Measurements from ENCODE around the gene MYORG. TPM values are rescaled to one million over a fixed set of nuclear protein-coding genes. Genes with fewer than 3 reads are reported as not detected.
A peak's percentile ranks its signal among the peaks of the same experiment; 100 is the strongest.

The MYORG gene
- total and polyA plus RNA-seq, 10 of the 15 experiments (the other 5 are each of a cell fraction or from before 2014, with no cell fraction given) = 0.05 to 0.36 (median 0.10) TPM; not detected in 1

GRCh38 chr9:34328987-34329832 is 47.5 kb downstream of the MYORG start, which contains the start of the genes KIF24 and NUDT2 (continued):
- TF ChIP-seq GABPA (IDR thresholded peaks at IDR 0.05; ENCODE audit: low read depth) = peak; percentile 57; the same call in 1 of the 2 replicates
- no peak for TF ChIP-seq STAT3 (IDR thresholded peaks at IDR 0.05; ENCODE audit: low read depth, low read length)
- peak; percentile 80; the same call in 1 of the 2 replicates for TF ChIP-seq ZBTB40 (IDR thresholded peaks at IDR 0.05; ENCODE audit: borderline replicate concordance)
- no peak for TF ChIP-seq YBX1 (IDR thresholded peaks at IDR 0.05)
- no peak for TF ChIP-seq TCF3 (IDR thresholded peaks at IDR 0.05; ENCODE audit: borderline replicate concordance, insufficient read depth, low read depth, low read length)
- no peak for TF ChIP-seq CEBPB (IDR thresholded peaks at IDR 0.05; ENCODE audit: borderline replicate concordance in 1 of 2, low read depth in 2 of 2, low read length in 2 of 2)
- TF ChIP-seq POU2F2 (IDR thresholded peaks at IDR 0.05; ENCODE audit: borderline replicate concordance, low read depth, low read length) = peak; percentile 62; the same call in 2 of the 3 replicates
- no peak for TF ChIP-seq PAX8 (IDR thresholded peaks at IDR 0.05)
- no peak; the same call in 1 of the 2 replicates for TF ChIP-seq DPF2 (IDR thresholded peaks at IDR 0.05)
- no peak for TF ChIP-seq ZNF217 (IDR thresholded peaks at IDR 0.05)
- TF ChIP-seq TCF12 (IDR thresholded peaks at IDR 0.05; ENCODE audit: low read depth, low read length) = 0 out of 2 replicates have a peak, but pooled peaks have one; percentile 10
- peak; percentile 83; the same call in 1 of the 2 replicates for TF ChIP-seq TAF1 (IDR thresholded peaks at IDR 0.05; ENCODE audit: borderline replicate concordance, low read depth, low read length)
- TF ChIP-seq ZBTB11 (CRISPR knock-in tag; IDR thresholded peaks at IDR 0.05) = no peak
- TF ChIP-seq NR2C1 (IDR thresholded peaks at IDR 0.05) = no peak
- TF ChIP-seq TBL1XR1 (IDR thresholded peaks at IDR 0.05; ENCODE audit: low read depth, low read length) = no peak
- TF ChIP-seq PRDM15 (CRISPR knock-in tag; IDR thresholded peaks at IDR 0.05) = no peak
- peak; percentile 88 for TF ChIP-seq NFYA (IDR thresholded peaks at IDR 0.05; ENCODE audit: borderline replicate concordance, low read depth, low read length)
- TF ChIP-seq SRF (IDR thresholded peaks at IDR 0.05; ENCODE audit: low read depth in 2 of 2, low read length in 2 of 2) = no peak
- no peak for TF ChIP-seq NFXL1 (IDR thresholded peaks at IDR 0.05; ENCODE audit: borderline replicate concordance)

Data from GM12878 (cell line).